H54 (cell line): Measurements from ENCODE around the gene SCD5.

Experiments used
- DNase-seq: peaks from one replicate; pipeline ENCODE4 v3.0.0; 2011; ENCODE audit warnings: low spot score, mixed read lengths; ENCODE audit not compliant: insufficient read length
- FAIRE-seq: peaks from 3 replicates; lab custom pipeline; 2011; peaks lifted over from hg19 to GRCh38; lab: Jason Lieb, UNC
- POLR2A ChIP-seq: IDR thresholded peaks from 2 replicates; pipeline ENCODE4 v1.6.1; 2011; ENCODE audit warnings: low read depth, mild to moderate bottlenecking, low read length

SCD5 gene

GRCh38 chr4:82626251-82626868, 172.2 kb downstream of the SCD5 start:
- no peak for FAIRE-seq
- no peak for DNase-seq
- TF ChIP-seq POLR2A = no peak

- FAIRE-seq (no peak), DNase-seq (no peak)
- no peak for TF ChIP-seq POLR2A
Measured at GRCh38 chr4:82624819-82625218, 173.8 kb downstream of the SCD5 start.

DNA sequence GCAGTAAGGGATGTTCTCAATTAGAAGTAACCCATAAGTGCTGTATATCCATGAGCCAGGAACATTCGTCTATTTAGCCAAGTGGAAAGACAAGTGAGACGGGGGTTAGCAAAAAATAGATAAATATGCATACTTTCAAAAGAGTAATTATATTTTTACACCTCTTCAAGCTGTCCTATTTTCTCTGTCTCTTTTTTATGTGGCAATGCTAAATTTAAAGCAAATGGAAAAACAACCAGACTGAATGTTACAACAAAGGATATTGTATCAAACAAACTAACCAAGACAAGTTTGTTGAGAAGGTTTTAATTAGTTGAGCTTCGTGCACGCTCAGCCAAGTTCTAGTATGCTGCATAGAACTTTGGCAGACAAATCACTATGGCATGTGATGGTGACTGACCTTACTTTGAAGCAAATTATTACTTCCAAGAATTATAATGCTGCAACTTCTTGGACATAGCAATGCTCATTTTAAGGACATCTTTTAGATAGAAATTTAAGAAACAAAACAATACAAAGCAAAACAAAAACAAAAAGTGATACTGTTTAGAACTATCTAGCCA, 175.4 kb downstream of the SCD5 start:
- no peak for DNase-seq
- FAIRE-seq = no peak
- no peak for TF ChIP-seq POLR2A

DNA sequence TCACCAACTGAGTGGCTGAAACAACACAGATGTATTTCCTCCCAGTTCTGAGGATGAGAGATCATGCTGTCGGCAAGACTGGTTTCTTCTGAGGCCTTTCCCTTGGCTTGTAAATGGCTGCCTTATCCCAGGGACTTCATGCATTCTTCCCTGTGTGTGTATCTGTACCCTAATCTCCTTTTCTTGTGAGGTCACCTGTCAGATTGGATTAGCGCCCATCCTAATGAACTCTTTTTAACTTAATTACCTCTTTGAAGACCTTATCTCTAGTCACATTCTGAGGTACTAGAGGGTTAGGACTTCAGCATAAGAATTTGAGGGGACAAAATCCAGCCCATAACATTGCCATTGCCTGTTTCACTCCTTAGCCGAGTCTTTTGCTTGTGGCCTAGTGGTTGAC, 177.3 kb downstream of the SCD5 start:
- DNase-seq (no peak), FAIRE-seq (no peak)
- TF ChIP-seq POLR2A = no peak

DNA sequence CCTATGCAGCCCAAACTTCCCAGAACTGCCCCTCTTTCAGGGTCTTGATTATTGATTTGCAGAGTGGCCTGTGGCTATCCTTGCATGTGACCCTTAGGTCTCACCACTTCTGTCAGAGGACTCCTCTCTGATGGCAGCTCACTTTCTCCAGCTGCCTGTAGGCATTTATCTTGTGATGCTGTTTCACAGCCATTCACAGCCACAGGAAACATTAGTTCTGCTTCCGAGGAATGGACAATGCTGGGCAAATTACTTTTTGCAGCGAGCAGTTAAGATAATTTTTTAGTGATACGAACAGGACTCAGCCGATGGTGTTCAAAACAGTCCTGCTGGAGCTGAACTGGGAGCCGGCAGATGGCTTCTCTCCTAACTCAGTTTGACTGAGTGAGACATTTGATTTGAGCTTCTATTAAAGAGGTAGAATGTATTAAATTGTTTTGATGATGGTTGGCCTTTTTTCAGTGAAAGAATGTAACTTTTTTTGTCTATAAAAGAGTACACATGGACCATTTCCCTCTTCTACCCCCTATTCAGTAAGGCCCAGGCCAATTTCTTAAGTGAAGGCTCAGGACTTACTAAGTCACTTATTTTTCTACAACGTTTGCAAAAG, 178.4 kb downstream of the SCD5 start:
- TF ChIP-seq POLR2A = no peak
- DNase-seq (no peak), FAIRE-seq (no peak)

DNA sequence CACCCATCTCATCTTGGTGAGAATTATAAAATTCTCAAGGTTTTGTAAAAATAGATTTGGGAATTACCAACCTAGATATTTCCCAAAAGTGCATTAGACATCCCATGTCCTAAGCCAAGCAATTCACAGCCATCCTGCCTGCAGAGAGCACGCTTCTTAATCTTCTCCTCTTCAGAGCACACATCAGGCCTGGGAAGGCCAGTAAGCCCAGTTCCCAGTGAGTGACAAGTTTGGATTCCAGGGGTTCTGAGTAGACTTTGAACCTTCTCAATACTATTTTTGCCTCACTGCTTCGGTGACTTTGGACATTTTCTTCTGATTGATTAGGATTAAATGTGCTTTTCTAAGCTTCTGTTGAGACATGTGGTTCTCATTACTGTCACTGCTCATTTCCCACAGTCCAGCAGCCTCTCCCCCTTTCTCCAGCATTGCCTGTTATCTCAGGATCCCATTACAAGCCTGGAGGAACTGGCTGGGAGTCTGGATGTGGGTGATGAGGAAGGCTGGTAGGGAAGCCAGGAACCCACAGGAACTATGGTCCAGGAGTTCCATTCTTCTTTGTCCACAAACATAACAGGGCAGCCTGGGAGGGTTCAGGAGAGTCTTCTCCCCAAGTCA, 180.4 kb downstream of the SCD5 start:
- TF ChIP-seq POLR2A = no peak
- DNase-seq (no peak), FAIRE-seq (no peak)

DNA sequence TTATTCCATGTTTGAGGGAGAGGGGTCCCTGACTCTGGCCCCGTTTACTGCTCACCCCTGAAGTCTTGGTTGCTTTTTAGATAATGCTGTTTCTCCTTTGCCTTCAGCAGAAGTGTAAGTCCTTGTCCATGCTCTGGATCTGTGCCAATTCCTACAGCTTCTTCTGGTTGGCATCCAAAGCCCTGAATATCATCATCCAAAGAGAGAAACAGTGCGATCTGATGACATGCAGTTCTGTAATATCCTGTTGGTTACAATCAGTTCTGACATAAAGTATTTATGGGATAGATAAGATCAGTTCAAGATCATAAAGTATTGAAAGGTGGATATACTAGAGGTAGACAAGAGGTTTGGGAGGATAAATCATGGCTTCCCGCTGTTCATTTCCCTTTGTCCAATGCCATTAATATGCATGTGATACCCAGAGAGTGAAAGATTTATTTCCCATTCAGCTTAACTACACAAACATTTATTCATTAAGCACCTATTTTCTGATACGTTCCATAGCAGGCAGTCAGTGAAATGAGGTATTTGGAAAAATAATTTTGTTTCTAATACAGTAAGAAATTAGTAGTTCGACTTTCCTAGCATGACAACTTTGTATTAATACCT, 183.7 kb downstream of the SCD5 start:
- FAIRE-seq (no peak), DNase-seq (no peak)
- no peak for TF ChIP-seq POLR2A

DNA sequence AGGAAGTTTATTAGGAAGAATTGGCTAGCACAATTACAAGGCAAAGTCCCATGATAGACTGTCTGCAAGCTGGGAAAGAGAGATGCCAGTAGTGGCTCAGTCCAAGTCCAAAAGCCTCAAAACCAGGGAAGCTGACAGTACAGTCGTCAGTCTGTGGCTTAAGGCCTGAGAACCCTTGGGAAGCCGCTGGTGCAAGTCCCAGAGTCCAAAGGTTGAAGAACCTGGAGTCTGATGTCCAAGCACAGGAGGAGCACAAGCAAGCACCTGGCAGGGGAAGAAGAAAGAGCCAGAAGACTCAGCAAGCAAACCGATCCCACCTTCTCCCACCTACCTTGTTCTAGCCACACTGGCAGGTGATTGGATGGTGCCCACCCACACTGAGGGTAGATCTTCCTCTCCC, 185.5 kb downstream of the SCD5 start:
- no peak for TF ChIP-seq POLR2A
- FAIRE-seq (no peak), DNase-seq (no peak)

GRCh38 chr4:82611982-82612381, 186.6 kb downstream of the SCD5 start:
- FAIRE-seq (no peak), DNase-seq (no peak)
- no peak for TF ChIP-seq POLR2A

DNA sequence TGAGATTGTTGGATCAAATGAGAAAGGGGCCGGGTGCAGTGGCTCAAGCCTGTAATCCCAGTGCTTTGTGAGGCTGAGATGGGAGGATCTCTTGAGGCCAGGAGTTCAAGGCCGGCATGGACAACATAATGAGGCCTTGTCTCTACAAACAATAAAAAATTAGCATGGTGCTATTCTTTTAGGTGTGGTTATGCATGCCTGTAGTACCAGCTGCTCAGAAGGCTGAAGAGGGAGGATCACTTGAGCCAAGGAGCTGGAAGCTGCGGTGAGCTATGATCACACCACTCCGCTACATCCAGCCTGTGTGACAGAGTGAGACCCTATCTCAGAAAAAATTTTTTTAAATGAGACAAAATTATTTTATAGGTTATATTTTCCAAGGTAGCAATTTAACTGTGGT, 187.1 kb downstream of the SCD5 start:
- DNase-seq = no peak
- TF ChIP-seq POLR2A = no peak
- no peak for FAIRE-seq

DNA sequence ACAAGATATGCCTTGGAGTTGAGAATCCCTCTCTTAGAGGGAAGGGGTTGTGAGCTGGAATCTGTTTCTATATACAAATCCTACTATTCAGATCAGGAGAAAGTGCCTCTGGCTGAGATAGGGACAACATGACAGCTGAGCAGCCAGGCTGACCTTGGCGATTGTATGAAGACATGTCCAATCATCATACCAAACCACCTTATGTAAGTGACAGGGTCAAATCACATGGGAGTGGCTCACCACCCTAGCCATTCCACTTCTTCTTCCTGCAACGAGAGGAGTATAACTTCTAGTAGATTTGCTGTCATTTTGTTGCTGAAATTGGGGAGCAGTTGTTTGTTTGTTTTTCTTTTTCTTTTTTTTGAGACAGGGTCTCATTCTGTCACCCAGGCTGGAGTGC, 188.6 kb downstream of the SCD5 start:
- FAIRE-seq = no peak
- no peak for TF ChIP-seq POLR2A

GRCh38 chr4:82606622-82607021, 192.0 kb downstream of the SCD5 start:
- TF ChIP-seq POLR2A = no peak
- FAIRE-seq (no peak), DNase-seq (no peak)

More for the DNA sequence above, 188.6 kb downstream of the SCD5 start:
- no peak for DNase-seq

GRCh38 chr4:82604522-82604921, 194.1 kb downstream of the SCD5 start:
- no peak for TF ChIP-seq POLR2A
- FAIRE-seq = no peak
- no peak for DNase-seq
